ENCODE measurements around the gene DCDC1.

DCDC1 gene

GRCh38 chr11:31132531-31133421 is 236.8 kb downstream of the DCDC1 start:
- Histone ChIP-seq H3K4ac (ENCODE audit: low read depth, low read length) (no peak overlapping the region), H3K9me3 (ENCODE audit: insufficient read depth, low read depth, low read length) (no peaks in the 10 kb centered on the region), H3K36me3 (ENCODE audit: control insufficient read depth in 1 of 2, insufficient read depth in 2 of 2, low read length in 2 of 2) (no peaks in the 10 kb centered on the region), H4K8ac (ENCODE audit: low read depth, low read length) (no peak overlapping the region), H2BK12ac (ENCODE audit: low read length) (no peak overlapping the region), H2BK120ac (ENCODE audit: insufficient read depth, low read length, poor library complexity) (no peak overlapping the region), H2AFZ (ENCODE audit: insufficient read depth, low read length, poor library complexity) (no peak overlapping the region), H3K79me1 (ENCODE audit: low read length) (no peaks in the 10 kb centered on the region), H3K14ac (ENCODE audit: low read length) (no peak overlapping the region), H3K27ac (ENCODE audit: low read depth, low read length) (no peak overlapping the region), H3K4me1 (ENCODE audit: control insufficient read depth in 1 of 2, insufficient read depth in 2 of 2, low read length in 2 of 2) (no peaks in the 10 kb centered on the region), H3K23ac (ENCODE audit: low read length) (no peak overlapping the region), H4K12ac (ENCODE audit: low read depth, low read length) (no peak overlapping the region), H3K79me2 (ENCODE audit: control insufficient read depth, insufficient read depth, low read length, poor library complexity) (no peaks in the 10 kb centered on the region), H2BK5ac (ENCODE audit: low read depth, low read length, poor library complexity) (no peak overlapping the region), H3K4me2 (ENCODE audit: low read length) (no peak overlapping the region), H3K9ac (ENCODE audit: low read length) (no peak overlapping the region), H3K4me3 (ENCODE audit: low read depth, low read length) (no peak overlapping the region), H3K18ac (ENCODE audit: low read length) (no peak overlapping the region), H2AK5ac (ENCODE audit: low read length) (no peak overlapping the region), H4K91ac (ENCODE audit: low read depth, low read length) (no peak overlapping the region), H3K27me3 (ENCODE audit: insufficient read depth, low read length) (no peaks in the 10 kb centered on the region)
- WGBS (ENCODE audit: extremely low coverage, insufficient coverage, insufficient read length) = no CpG with 5 or more reads among the region's 6 CpGs
- no peak for DNase-seq

GRCh38 chr11:31131760-31132159 is 237.8 kb downstream of the DCDC1 start:
- no peak overlapping the region for H2BK120ac ChIP-seq (ENCODE audit: insufficient read depth, low read length, poor library complexity)
- no peaks in the 10 kb centered on the region for H3K4me1 ChIP-seq (ENCODE audit: control insufficient read depth in 1 of 2, insufficient read depth in 2 of 2, low read length in 2 of 2)
- no peak overlapping the region for H4K91ac ChIP-seq (ENCODE audit: low read depth, low read length)
- no peak overlapping the region for H4K12ac ChIP-seq (ENCODE audit: low read depth, low read length)
- H3K36me3 ChIP-seq (ENCODE audit: control insufficient read depth in 1 of 2, insufficient read depth in 2 of 2, low read length in 2 of 2) = no peaks in the 10 kb centered on the region
- no CpG with 5 or more reads among the region's 1 CpG for WGBS (ENCODE audit: extremely low coverage, insufficient coverage, insufficient read length)
- no peak overlapping the region for H3K18ac ChIP-seq (ENCODE audit: low read length)
- H3K79me1 ChIP-seq (ENCODE audit: low read length) = no peaks in the 10 kb centered on the region
- H4K8ac ChIP-seq (ENCODE audit: low read depth, low read length) = no peak overlapping the region
- H3K14ac ChIP-seq (ENCODE audit: low read length) = no peak overlapping the region
- H3K4me3 ChIP-seq (ENCODE audit: low read depth, low read length) = no peak overlapping the region
- no peak overlapping the region for H2BK12ac ChIP-seq (ENCODE audit: low read length)
- H3K4me2 ChIP-seq (ENCODE audit: low read length) = no peak overlapping the region
- no peak for DNase-seq
- no peak overlapping the region for H2AFZ ChIP-seq (ENCODE audit: insufficient read depth, low read length, poor library complexity)
- H2BK5ac ChIP-seq (ENCODE audit: low read depth, low read length, poor library complexity) = no peak overlapping the region
- no peak overlapping the region for H3K9ac ChIP-seq (ENCODE audit: low read length)
- H3K27me3 ChIP-seq (ENCODE audit: insufficient read depth, low read length) = no peaks in the 10 kb centered on the region
- H2AK5ac ChIP-seq (ENCODE audit: low read length) = no peak overlapping the region
- H3K27ac ChIP-seq (ENCODE audit: low read depth, low read length) = no peak overlapping the region
- H3K23ac ChIP-seq (ENCODE audit: low read length) = no peak overlapping the region
- H3K4ac ChIP-seq (ENCODE audit: low read depth, low read length) = no peak overlapping the region
- H3K9me3 ChIP-seq (ENCODE audit: insufficient read depth, low read depth, low read length) = no peaks in the 10 kb centered on the region
- no peaks in the 10 kb centered on the region for H3K79me2 ChIP-seq (ENCODE audit: control insufficient read depth, insufficient read depth, low read length, poor library complexity)

GRCh38 chr11:31127290-31127689 is 242.2 kb downstream of the DCDC1 start:
- H3K79me2 ChIP-seq (ENCODE audit: control insufficient read depth, insufficient read depth, low read length, poor library complexity) = no peaks in the 10 kb centered on the region
- H3K9ac ChIP-seq (ENCODE audit: low read length) = no peak overlapping the region
- H3K23ac ChIP-seq (ENCODE audit: low read length) = no peak overlapping the region
- no peak overlapping the region for H2BK5ac ChIP-seq (ENCODE audit: low read depth, low read length, poor library complexity)
- H3K9me3 ChIP-seq (ENCODE audit: insufficient read depth, low read depth, low read length) = no peaks in the 10 kb centered on the region
- no peak overlapping the region for H2AK5ac ChIP-seq (ENCODE audit: low read length)
- no peak overlapping the region for H2BK12ac ChIP-seq (ENCODE audit: low read length)
- no peak overlapping the region for H4K8ac ChIP-seq (ENCODE audit: low read depth, low read length)
- H3K4me2 ChIP-seq (ENCODE audit: low read length) = no peak overlapping the region
- no peaks in the 10 kb centered on the region for H3K27me3 ChIP-seq (ENCODE audit: insufficient read depth, low read length)
- H2BK120ac ChIP-seq (ENCODE audit: insufficient read depth, low read length, poor library complexity) = no peak overlapping the region
- no peak overlapping the region for H3K4me3 ChIP-seq (ENCODE audit: low read depth, low read length)
- no peaks in the 10 kb centered on the region for H3K79me1 ChIP-seq (ENCODE audit: low read length)
- H4K12ac ChIP-seq (ENCODE audit: low read depth, low read length) = no peak overlapping the region
- no peaks in the 10 kb centered on the region for H3K36me3 ChIP-seq (ENCODE audit: control insufficient read depth in 1 of 2, insufficient read depth in 2 of 2, low read length in 2 of 2)
- no peaks in the 10 kb centered on the region for H3K4me1 ChIP-seq (ENCODE audit: control insufficient read depth in 1 of 2, insufficient read depth in 2 of 2, low read length in 2 of 2)
- DNase-seq = no peak
- no peak overlapping the region for H2AFZ ChIP-seq (ENCODE audit: insufficient read depth, low read length, poor library complexity)
- no peak overlapping the region for H3K18ac ChIP-seq (ENCODE audit: low read length)
- H4K91ac ChIP-seq (ENCODE audit: low read depth, low read length) = no peak overlapping the region
- no peak overlapping the region for H3K27ac ChIP-seq (ENCODE audit: low read depth, low read length)
- H3K14ac ChIP-seq (ENCODE audit: low read length) = no peak overlapping the region
- H3K4ac ChIP-seq (ENCODE audit: low read depth, low read length) = no peak overlapping the region
- WGBS (ENCODE audit: extremely low coverage, insufficient coverage, insufficient read length) = no CpG with 5 or more reads among the region's 3 CpGs

GRCh38 chr11:31120428-31120827 is 249.1 kb downstream of the DCDC1 start:
- Histone ChIP-seq H3K27ac (ENCODE audit: low read depth, low read length) (no peak overlapping the region), H3K4ac (ENCODE audit: low read depth, low read length) (no peak overlapping the region), H3K9ac (ENCODE audit: low read length) (no peak overlapping the region), H2BK5ac (ENCODE audit: low read depth, low read length, poor library complexity) (no peak overlapping the region), H3K27me3 (ENCODE audit: insufficient read depth, low read length) (no peaks in the 10 kb centered on the region), H3K18ac (ENCODE audit: low read length) (no peak overlapping the region), H2BK12ac (ENCODE audit: low read length) (no peak overlapping the region), H2BK120ac (ENCODE audit: insufficient read depth, low read length, poor library complexity) (no peak overlapping the region), H3K36me3 (ENCODE audit: control insufficient read depth in 1 of 2, insufficient read depth in 2 of 2, low read length in 2 of 2) (no peaks in the 10 kb centered on the region), H3K4me3 (ENCODE audit: low read depth, low read length) (no peak overlapping the region), H3K14ac (ENCODE audit: low read length) (no peak overlapping the region), H4K91ac (ENCODE audit: low read depth, low read length) (no peak overlapping the region), H3K79me1 (ENCODE audit: low read length) (no peaks in the 10 kb centered on the region), H3K4me2 (ENCODE audit: low read length) (no peak overlapping the region), H3K9me3 (ENCODE audit: insufficient read depth, low read depth, low read length) (no peaks in the 10 kb centered on the region), H3K23ac (ENCODE audit: low read length) (no peak overlapping the region), H4K8ac (ENCODE audit: low read depth, low read length) (no peak overlapping the region), H3K4me1 (ENCODE audit: control insufficient read depth in 1 of 2, insufficient read depth in 2 of 2, low read length in 2 of 2) (no peaks in the 10 kb centered on the region), H2AK5ac (ENCODE audit: low read length) (no peak overlapping the region), H2AFZ (ENCODE audit: insufficient read depth, low read length, poor library complexity) (no peak overlapping the region), H3K79me2 (ENCODE audit: control insufficient read depth, insufficient read depth, low read length, poor library complexity) (no peaks in the 10 kb centered on the region), H4K12ac (ENCODE audit: low read depth, low read length) (no peak overlapping the region)
- no peak for DNase-seq
- no CpG with 5 or more reads among the region's 1 CpG for WGBS (ENCODE audit: extremely low coverage, insufficient coverage, insufficient read length)

Measured in trophoblast cell (in vitro differentiated cells and primary cell).